ENCODE data around the gene FAM32A. TPM values are rescaled to one million over a fixed set of nuclear protein-coding genes. Genes with fewer than 3 reads are reported as not detected.

The FAM32A gene
- total RNA-seq, 5 donors from 2014 or later (not counting 1 experiment from before 2014, with no cell fraction given): 42.1 to 60.6 (median 53.3) TPM

DNA sequence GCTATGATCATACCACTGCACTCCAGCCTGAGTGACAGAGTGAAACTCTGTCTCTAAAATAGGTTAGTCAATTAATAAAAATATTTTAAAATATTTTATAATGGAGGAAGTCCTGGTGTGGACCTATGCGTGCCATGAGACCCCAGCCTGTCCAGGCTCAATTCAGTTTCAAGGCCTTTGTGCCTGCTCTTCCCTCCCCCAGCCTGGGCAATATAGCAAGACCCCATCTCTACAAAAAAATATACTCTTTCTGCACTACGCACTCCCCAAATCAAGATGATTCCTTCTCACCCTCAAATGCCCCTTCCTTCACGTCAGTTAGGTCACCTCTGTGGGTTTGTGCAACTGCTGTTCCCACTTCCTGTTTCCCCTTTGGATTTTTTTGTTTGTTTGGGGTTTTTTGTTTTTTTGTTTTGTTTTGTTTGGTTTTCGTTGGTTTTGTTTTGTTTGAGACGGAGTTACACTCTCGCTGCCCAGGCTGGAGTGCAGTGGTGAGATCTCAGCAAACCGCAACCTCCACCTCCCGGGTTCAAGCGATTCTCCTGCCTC is 43.1 kb upstream of the FAM32A start:
- Mint-ChIP-seq H3K36me3 (peaks cover 6% of the 10 kb centered on the region), H3K4me1 (peaks cover 33 to 58% (median 41%) of the 10 kb centered on the region in 3 donors), H3K27me3 (no peaks in the 10 kb centered on the region), H3K9me3 (no peaks in the 10 kb centered on the region), H3K4me3 (peak overlapping the region in 1 of 3 donors; percentile 44), H3K27ac (peak overlapping the region in 1 of 2 donors; percentile 53)
- ChIA-PET POLR2A (interaction anchor here in 1 of 2 donors (0.6 kb wide), 2 partner anchors 47 to 59 kb away, joined by 3 read pairs; no protein-coding TSS in a partner anchor), CTCF (interaction anchor here in 1 of 2 donors (0.6 kb wide), 1 partner anchor 1247 kb away, joined by 3 read pairs; no protein-coding TSS in a partner anchor)
- H3K4me3 ChIP-seq (ENCODE audit: control insufficient read depth in 1 of 2, extremely low read depth in 1 of 2, low read length in 1 of 2): no peak overlapping the region
- no peaks in the 10 kb centered on the region for H3K27me3 ChIP-seq (replicated peaks in 1 of 2; ENCODE audit: control insufficient read depth in 2 of 2, extremely low read depth in 1 of 2, insufficient read depth in 2 of 2, low read length in 1 of 2)
- WGBS (ENCODE audit: insufficient coverage): 88% methylated on average over 5 of the region's 9 CpGs
- peaks cover 2 to 74% of the 10 kb centered on the region in 2 experiments for H3K4me1 ChIP-seq (ENCODE audit: control insufficient read depth in 1 of 2, extremely low read depth in 1 of 2, insufficient read depth in 2 of 2, low read length in 2 of 2)
- no peak for DNase-seq
- no peaks in the 10 kb centered on the region for H3K9me3 ChIP-seq
- ATAC-seq (replicated peaks in 1 of 4): no peak
- H3K27ac ChIP-seq (ENCODE audit: low read length): no peak overlapping the region
- H3K36me3 ChIP-seq (ENCODE audit: control insufficient read depth in 2 of 2, extremely low read depth in 1 of 2, insufficient read depth in 1 of 2, low read length in 1 of 2): peaks cover 0 to 2% of the 10 kb centered on the region in 2 donors

- Histone ChIP-seq H3K4me1 (ENCODE audit: control insufficient read depth in 1 of 2, extremely low read depth in 1 of 2, insufficient read depth in 2 of 2, low read length in 2 of 2) (peaks cover 2 to 81% of the 10 kb centered on the region in 2 experiments), H3K9me3 (no peaks in the 10 kb centered on the region), H3K27me3 (replicated peaks in 1 of 2; ENCODE audit: control insufficient read depth in 2 of 2, extremely low read depth in 1 of 2, insufficient read depth in 2 of 2, low read length in 1 of 2) (no peaks in the 10 kb centered on the region), H3K27ac (ENCODE audit: low read length) (peak within 1 kb of the TSS; percentile 82), H3K4me3 (ENCODE audit: control insufficient read depth in 1 of 2, extremely low read depth in 1 of 2, low read length in 1 of 2) (peak within 1 kb of the TSS; percentile 66 to 72), H3K36me3 (ENCODE audit: control insufficient read depth in 2 of 2, extremely low read depth in 1 of 2, insufficient read depth in 1 of 2, low read length in 1 of 2) (peaks cover 0 to 6% of the 10 kb centered on the region in 2 donors)
- Mint-ChIP-seq H3K4me3 (peak within 1 kb of the TSS; percentile 93 to 99 (median 94)), H3K27ac (peak within 1 kb of the TSS; percentile 95 to 98), H3K36me3 (peaks cover 6% of the 10 kb centered on the region), H3K9me3 (no peaks in the 10 kb centered on the region), H3K27me3 (no peaks in the 10 kb centered on the region), H3K4me1 (peaks cover 33 to 61% (median 41%) of the 10 kb centered on the region in 3 donors)
- ATAC-seq (replicated peaks in 1 of 4): peak; percentile 99 to 100 (median 100)
- ChIA-PET POLR2A (interaction anchor here (0.5 to 0.7 kb wide), 6 partner anchors 41 to 681 kb away, joined by 3 to 6 read pairs (median 4); partner anchors contain the start of gene FAM32A (in 1 of the 2)), CTCF (interaction anchor here in 1 of 2 donors (0.6 to 1.9 kb wide), 6 partner anchors 29 to 243 kb away, joined by 3 to 7 read pairs (median 4); partner anchors contain the start of gene FAM32A)
- DNase-seq: peak; percentile 61 to 89 (median 81)
- 2% methylated on average over 11 of the region's 13 CpGs for WGBS (ENCODE audit: insufficient coverage)
Observed at GRCh38 chr19:16143399-16144215, 41.6 kb upstream of the FAM32A start, which contains the start of gene HSH2D. TSS of gene HSH2D (plus strand) at chr19:16143685. CDS start at chr19:16148751, 5,066 bp downstream.

GRCh38 chr19:16144216-16144581 is 41.0 kb upstream of the FAM32A start:
- DNase-seq (no peak), ATAC-seq (replicated peaks in 1 of 4) (peak in 2 of 4 experiments; percentile 6 to 7)
- Histone ChIP-seq H3K27me3 (replicated peaks in 1 of 2; ENCODE audit: control insufficient read depth in 2 of 2, extremely low read depth in 1 of 2, insufficient read depth in 2 of 2, low read length in 1 of 2) (no peaks in the 10 kb centered on the region), H3K4me3 (ENCODE audit: control insufficient read depth in 1 of 2, extremely low read depth in 1 of 2, low read length in 1 of 2) (peak overlapping the region; percentile 66 to 72), H3K36me3 (ENCODE audit: control insufficient read depth in 2 of 2, extremely low read depth in 1 of 2, insufficient read depth in 1 of 2, low read length in 1 of 2) (peaks cover 0 to 12% of the 10 kb centered on the region in 2 donors), H3K27ac (ENCODE audit: low read length) (peak overlapping the region; percentile 82), H3K9me3 (no peaks in the 10 kb centered on the region), H3K4me1 (ENCODE audit: control insufficient read depth in 1 of 2, extremely low read depth in 1 of 2, insufficient read depth in 2 of 2, low read length in 2 of 2) (peaks cover 2 to 78% of the 10 kb centered on the region in 2 experiments)
- Mint-ChIP-seq H3K27ac (peak overlapping the region; percentile 95 to 98), H3K27me3 (no peaks in the 10 kb centered on the region), H3K4me3 (peak overlapping the region; percentile 93 to 99 (median 94)), H3K4me1 (peaks cover 33 to 62% (median 41%) of the 10 kb centered on the region in 3 donors), H3K9me3 (no peaks in the 10 kb centered on the region), H3K36me3 (peaks cover 10% of the 10 kb centered on the region)
- 0% methylated on average over 1 of the region's 1 CpG for WGBS (ENCODE audit: insufficient coverage)
- POLR2A ChIA-PET: interaction anchor here (0.6 to 0.7 kb wide), 5 partner anchors 41 to 682 kb away, joined by 3 to 6 read pairs (median 4); partner anchors contain the start of gene FAM32A (in 1 of the 2)
- CTCF ChIA-PET: interaction anchor here in 1 of 2 donors (0.6 to 1.9 kb wide), 6 partner anchors 30 to 242 kb away, joined by 3 to 7 read pairs (median 4); partner anchors contain the start of gene FAM32A

GRCh38 chr19:16146112-16146511 is 39.1 kb upstream of the FAM32A start:
- Mint-ChIP-seq H3K27ac (peak overlapping the region; percentile 31 to 77), H3K27me3 (no peaks in the 10 kb centered on the region), H3K9me3 (no peaks in the 10 kb centered on the region), H3K4me3 (peak overlapping the region; percentile 49 to 99 (median 50)), H3K36me3 (peaks cover 12% of the 10 kb centered on the region), H3K4me1 (peaks cover 29 to 50% (median 35%) of the 10 kb centered on the region in 3 donors)
- Histone ChIP-seq H3K4me1 (ENCODE audit: control insufficient read depth in 1 of 2, extremely low read depth in 1 of 2, insufficient read depth in 2 of 2, low read length in 2 of 2) (peaks cover 2 to 62% of the 10 kb centered on the region in 2 experiments), H3K4me3 (ENCODE audit: control insufficient read depth in 1 of 2, extremely low read depth in 1 of 2, low read length in 1 of 2) (no peak overlapping the region), H3K27ac (ENCODE audit: low read length) (no peak overlapping the region), H3K27me3 (replicated peaks in 1 of 2; ENCODE audit: control insufficient read depth in 2 of 2, extremely low read depth in 1 of 2, insufficient read depth in 2 of 2, low read length in 1 of 2) (no peaks in the 10 kb centered on the region), H3K36me3 (ENCODE audit: control insufficient read depth in 2 of 2, extremely low read depth in 1 of 2, insufficient read depth in 1 of 2, low read length in 1 of 2) (peaks cover 0 to 24% of the 10 kb centered on the region in 2 donors), H3K9me3 (no peaks in the 10 kb centered on the region)
- ATAC-seq (replicated peaks in 1 of 4): no peak
- CTCF ChIA-PET: interaction anchor here in 1 of 2 donors (0.6 kb wide), 1 partner anchor 10 kb away, joined by 4 read pairs; no protein-coding TSS in a partner anchor
- WGBS (ENCODE audit: insufficient coverage): 59% methylated on average over 5 of the region's 5 CpGs
- no peak for DNase-seq
- POLR2A ChIA-PET: interaction anchor here (0.6 to 0.7 kb wide), 2 partner anchors 10 to 115 kb away, joined by 4 to 5 read pairs; no protein-coding TSS in a partner anchor

- 85% methylated on average over 7 of the region's 8 CpGs for WGBS (ENCODE audit: insufficient coverage)
- DNase-seq (no peak), ATAC-seq (replicated peaks in 1 of 4) (no peak)
- Mint-ChIP-seq H3K4me3 (no peak overlapping the region), H3K27me3 (no peaks in the 10 kb centered on the region), H3K27ac (peak overlapping the region in 1 of 2 donors; percentile 16), H3K36me3 (peaks cover 20% of the 10 kb centered on the region), H3K4me1 (peaks cover 19 to 33% (median 21%) of the 10 kb centered on the region in 3 donors), H3K9me3 (no peaks in the 10 kb centered on the region)
- POLR2A ChIA-PET: interaction anchor here in 1 of 2 donors (0.7 kb wide), 1 partner anchor 20 kb away, joined by 3 read pairs; no protein-coding TSS in a partner anchor
- CTCF ChIA-PET: no interaction called here
- H3K36me3 ChIP-seq (ENCODE audit: control insufficient read depth in 2 of 2, extremely low read depth in 1 of 2, insufficient read depth in 1 of 2, low read length in 1 of 2): peaks cover 4 to 46% of the 10 kb centered on the region in 2 donors
- H3K27ac ChIP-seq (ENCODE audit: low read length): peak overlapping the region; percentile 10
- H3K9me3 ChIP-seq: no peaks in the 10 kb centered on the region
- no peak overlapping the region for H3K4me3 ChIP-seq (ENCODE audit: control insufficient read depth in 1 of 2, extremely low read depth in 1 of 2, low read length in 1 of 2)
- H3K27me3 ChIP-seq (replicated peaks in 1 of 2; ENCODE audit: control insufficient read depth in 2 of 2, extremely low read depth in 1 of 2, insufficient read depth in 2 of 2, low read length in 1 of 2): no peaks in the 10 kb centered on the region
- H3K4me1 ChIP-seq (ENCODE audit: control insufficient read depth in 1 of 2, extremely low read depth in 1 of 2, insufficient read depth in 2 of 2, low read length in 2 of 2): peaks cover 2 to 43% of the 10 kb centered on the region in 2 experiments
Observed at GRCh38 chr19:16148443-16149229, 36.6 kb upstream of the FAM32A start.
